Lung (tissue), 12 donors: ENCODE data around the gene SAFB2. TPM values are rescaled to one million over a fixed set of nuclear protein-coding genes. Genes with fewer than 3 reads are reported as not detected.

Source experiments
- ATAC-seq: fragments of 200-7000 bp; cut with Tn5 transposase; one replicate; pipeline ENCODE4 v1.9.1; 2020; ENCODE audit warnings: moderate number of reproducible peaks; ENCODE audit not compliant: insufficient read depth, low FRiP score
- DNase-seq, 3 donors: peaks; one replicate each; pipeline ENCODE4 v3.0.0-alpha.2; 2013 to 2017
- H3K27ac ChIP-seq, 2 donors: one replicate each; pipeline ENCODE4 v1.5.1; 2013; ENCODE audit warnings: mild to moderate bottlenecking in 2 of 2, moderate library complexity in 2 of 2, control low read depth in 1 of 2, inconsistent platforms in 1 of 2, low read depth in 1 of 2, low read length in 1 of 2
- H3K27me3 ChIP-seq, 3 donors: one replicate each; pipeline ENCODE4 v1.5.1; 2013; ENCODE audit warnings: low read length in 2 of 3; ENCODE audit not compliant: control insufficient read depth in 3 of 3, insufficient read depth in 3 of 3
- H3K36me3 ChIP-seq, 4 donors: one replicate each; pipeline ENCODE4 v1.5.1; 2013; ENCODE audit warnings: low read length in 4 of 4, mild to moderate bottlenecking in 1 of 4, moderate library complexity in 1 of 4; ENCODE audit not compliant: control insufficient read depth in 4 of 4, insufficient read depth in 4 of 4
- H3K4me1 ChIP-seq, 5 donors: one replicate each; pipeline ENCODE4 v1.5.1; 2013; ENCODE audit warnings: low read length in 5 of 5, mild to moderate bottlenecking in 2 of 5, moderate library complexity in 1 of 5; ENCODE audit not compliant: control insufficient read depth in 5 of 5, insufficient read depth in 5 of 5
- H3K4me3 ChIP-seq: one replicate; pipeline ENCODE4 v1.5.1; 2013; ENCODE audit warnings: mild to moderate bottlenecking, control low read depth, moderate library complexity
- H3K9ac ChIP-seq, 2 donors: one replicate each; pipeline ENCODE4 v1.5.1; 2013; ENCODE audit warnings: low read length in 2 of 2, control low read depth in 1 of 2; ENCODE audit not compliant: insufficient read depth in 1 of 2
- H3K9me3 ChIP-seq, 4 donors: one replicate each; pipeline ENCODE4 v1.5.1; 2013; ENCODE audit warnings: low read length in 3 of 4, mild to moderate bottlenecking in 1 of 4, moderate library complexity in 1 of 4; ENCODE audit not compliant: control insufficient read depth in 4 of 4, insufficient read depth in 3 of 4
- WGBS, 2 donors: extraction: QIAGEN DNeasy Blood & Tissue Kit; methylation state at CpG; one replicate each; pipeline ENCODE4 v1.1.7; 2013; 5-methylcytosine and 5-hydroxymethylcytosine counted together
- polyA plus RNA-seq, 2 donors: library from polyadenylated mRNA; stranded (reverse); fragments of 200-250 nt; gene quantifications; one replicate each; pipeline ENCODE4 v1.2.1, GENCODE V29; 2013
- total RNA-seq, 2 donors: library from RNA; depleted of rRNA in 1 of 2; stranded (reverse); fragments of >200 nt in 1 of 2; gene quantifications; one replicate each; pipeline ENCODE4 v1.2.1, GENCODE V29; 2014 to 2021
- TF ChIP-seq, protein P1 (sequence below): IDR thresholded peaks from 2 replicates; pipeline ENCODE4 v1.5.1; 2012; ENCODE audit warnings: mild to moderate bottlenecking; ENCODE audit errors: control extremely low read depth, extremely low read depth
- donor health status: control.
- donor health status: control.
- donor health status: Bipolar disorder and iron deficiency.
- donor health status: healthy.
- donor health status: DM: yes; HTN: yes; CAD: no.

The SAFB2 gene
- total and polyA plus RNA-seq, 4 donors = 39.7 to 88.6 (median 68.5) TPM

DNA sequence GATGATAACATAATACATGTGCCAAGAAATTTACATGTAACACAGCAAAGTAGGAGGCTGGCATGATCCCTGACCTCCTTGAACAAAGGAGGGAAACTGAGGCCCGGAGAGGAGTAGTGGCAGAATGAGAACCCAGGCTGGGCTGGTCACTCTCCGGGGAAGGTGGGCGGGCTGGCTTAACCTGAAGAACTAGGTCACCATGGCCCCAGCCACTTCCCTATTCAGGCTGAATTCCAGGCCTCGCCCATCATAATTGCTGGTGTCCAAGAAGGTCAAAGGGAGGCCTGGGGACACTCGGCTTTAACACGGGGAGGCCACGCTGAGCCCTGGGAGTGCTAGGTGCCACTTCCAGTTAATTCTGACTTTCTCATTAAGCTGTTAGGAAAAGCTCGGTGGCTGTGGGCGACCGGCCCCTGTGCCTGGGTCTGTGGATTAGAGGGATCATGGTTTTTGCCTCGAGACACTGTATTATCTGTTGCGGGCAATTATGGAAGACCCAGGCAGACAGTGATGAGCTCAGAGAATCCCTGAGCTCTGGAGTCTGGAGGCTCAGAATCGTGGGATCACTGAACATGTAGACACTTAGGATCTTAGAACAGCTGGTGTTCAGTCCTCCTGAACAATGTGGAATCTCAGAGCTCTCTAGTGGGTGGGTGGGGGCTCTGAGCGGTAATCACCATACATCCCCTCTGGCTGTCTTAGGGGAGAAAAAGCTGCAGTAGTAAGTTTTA is 49.9 kb downstream of the SAFB2 start:
- Histone ChIP-seq H3K4me3 (no peak overlapping the region), H3K36me3 (no peaks in the 10 kb centered on the region), H3K9ac (no peak overlapping the region), H3K9me3 (no peaks in the 10 kb centered on the region), H3K4me1 (no peaks in the 10 kb centered on the region), H3K27me3 (peaks cover 0 to 6% (median 4%) of the 10 kb centered on the region in 3 donors), H3K27ac (no peak overlapping the region)
- ATAC-seq = no peak
- WGBS, 2 donors = 76 to 86% methylated on average over 14 of the region's 14 CpGs
- DNase-seq = no peak
- TF ChIP-seq, protein P1, sequence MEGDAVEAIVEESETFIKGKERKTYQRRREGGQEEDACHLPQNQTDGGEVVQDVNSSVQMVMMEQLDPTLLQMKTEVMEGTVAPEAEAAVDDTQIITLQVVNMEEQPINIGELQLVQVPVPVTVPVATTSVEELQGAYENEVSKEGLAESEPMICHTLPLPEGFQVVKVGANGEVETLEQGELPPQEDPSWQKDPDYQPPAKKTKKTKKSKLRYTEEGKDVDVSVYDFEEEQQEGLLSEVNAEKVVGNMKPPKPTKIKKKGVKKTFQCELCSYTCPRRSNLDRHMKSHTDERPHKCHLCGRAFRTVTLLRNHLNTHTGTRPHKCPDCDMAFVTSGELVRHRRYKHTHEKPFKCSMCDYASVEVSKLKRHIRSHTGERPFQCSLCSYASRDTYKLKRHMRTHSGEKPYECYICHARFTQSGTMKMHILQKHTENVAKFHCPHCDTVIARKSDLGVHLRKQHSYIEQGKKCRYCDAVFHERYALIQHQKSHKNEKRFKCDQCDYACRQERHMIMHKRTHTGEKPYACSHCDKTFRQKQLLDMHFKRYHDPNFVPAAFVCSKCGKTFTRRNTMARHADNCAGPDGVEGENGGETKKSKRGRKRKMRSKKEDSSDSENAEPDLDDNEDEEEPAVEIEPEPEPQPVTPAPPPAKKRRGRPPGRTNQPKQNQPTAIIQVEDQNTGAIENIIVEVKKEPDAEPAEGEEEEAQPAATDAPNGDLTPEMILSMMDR = no peak

DNA sequence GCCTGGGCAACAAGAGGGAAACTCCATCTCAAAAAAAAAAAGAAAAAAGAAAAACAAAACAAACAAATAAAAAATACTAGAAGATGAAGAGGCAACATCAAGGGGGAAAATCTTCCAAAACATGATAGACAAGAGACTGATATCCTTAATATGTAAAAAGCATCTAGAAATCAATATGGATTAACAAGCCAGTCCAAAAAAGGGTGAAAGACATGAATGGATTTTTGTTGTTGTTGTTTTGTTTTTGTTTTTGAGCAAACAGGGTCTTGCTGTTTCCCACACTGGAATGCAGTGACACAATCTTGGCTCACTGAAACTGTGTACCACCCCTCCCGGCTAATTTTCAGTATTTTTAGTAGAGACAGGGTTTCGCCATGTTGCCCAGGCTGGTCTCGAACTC is 50.8 kb downstream of the SAFB2 start:
- 97 to 100% methylated on average over 3 of the region's 3 CpGs for WGBS, 2 donors
- Histone ChIP-seq H3K9ac (no peak overlapping the region), H3K4me1 (no peaks in the 10 kb centered on the region), H3K4me3 (no peak overlapping the region), H3K36me3 (no peaks in the 10 kb centered on the region), H3K27ac (no peak overlapping the region), H3K9me3 (no peaks in the 10 kb centered on the region), H3K27me3 (peaks cover 4 to 12% (median 10%) of the 10 kb centered on the region in 3 donors)
- no peak for DNase-seq
- ATAC-seq = no peak
- TF ChIP-seq, protein P1 = no peak

DNA sequence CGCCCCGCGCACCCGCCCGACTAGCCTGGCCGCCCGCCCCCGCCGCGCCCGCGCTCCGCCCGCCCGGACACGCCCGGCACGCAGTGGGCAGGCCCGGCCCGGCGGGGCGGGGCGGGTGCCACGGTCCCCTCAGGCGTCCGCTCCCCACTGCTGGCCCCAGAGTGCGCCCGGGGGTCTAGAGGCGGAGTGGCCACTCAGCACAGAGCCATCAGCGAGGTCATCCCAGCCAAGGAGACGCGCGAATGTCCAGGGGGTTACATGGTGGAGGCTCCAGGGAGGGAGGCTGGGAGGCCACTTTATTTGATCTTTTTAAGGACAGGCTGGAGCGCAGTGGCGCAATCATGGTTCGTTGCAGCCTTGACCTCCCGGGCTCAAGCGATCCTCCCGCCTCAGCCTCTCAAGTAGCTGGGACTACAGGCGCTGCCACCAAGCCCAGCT is 54.6 kb downstream of the SAFB2 start:
- Histone ChIP-seq H3K4me1 (no peaks in the 10 kb centered on the region), H3K9me3 (peaks cover 0 to 4% (median 0%) of the 10 kb centered on the region in 4 donors), H3K9ac (no peak overlapping the region), H3K27ac (no peak overlapping the region), H3K36me3 (no peaks in the 10 kb centered on the region), H3K27me3 (peaks cover 4 to 23% (median 19%) of the 10 kb centered on the region in 3 donors), H3K4me3 (no peak overlapping the region)
- DNase-seq (no peak), ATAC-seq (no peak)
- 19 to 20% methylated on average over 40 of the region's 40 CpGs for WGBS, 2 donors
- TF ChIP-seq, protein P1 = no peak
